Ishikawa (cell line): Measurements from ENCODE around the gene TPCN1.

Experiments
- CEBPB ChIP-seq: IDR thresholded peaks from 2 replicates; pipeline ENCODE4 v1.6.1; 2012
- EP300 ChIP-seq: IDR thresholded peaks from 2 replicates; pipeline ENCODE4 v1.6.1; 2012; ENCODE audit warnings: borderline replicate concordance
- RAD21 ChIP-seq: IDR thresholded peaks from 2 replicates; pipeline ENCODE4 v1.6.1; 2012; ENCODE audit warnings: low read depth
- TAF1 ChIP-seq: IDR thresholded peaks from 2 replicates; pipeline ENCODE4 v1.6.1; 2012; ENCODE audit warnings: low read depth, mild to moderate bottlenecking
- TCF12 ChIP-seq: IDR thresholded peaks from 2 replicates; pipeline ENCODE4 v1.6.1; 2012; ENCODE audit warnings: low read depth
- TEAD4 ChIP-seq: IDR thresholded peaks from 2 replicates; pipeline ENCODE4 v1.6.1; 2012
- TF ChIP-seq, protein P1 (sequence below): IDR thresholded peaks from 2 replicates; pipeline ENCODE4 v1.6.1; 2012; ENCODE audit warnings: low read depth, mild to moderate bottlenecking
- TF ChIP-seq, protein P2 (sequence below): IDR thresholded peaks from 2 replicates; pipeline ENCODE4 v1.6.1; 2012
- TF ChIP-seq, protein P3 (sequence below): IDR thresholded peaks from 2 replicates; pipeline ENCODE4 v1.6.1; 2012

DNA sequence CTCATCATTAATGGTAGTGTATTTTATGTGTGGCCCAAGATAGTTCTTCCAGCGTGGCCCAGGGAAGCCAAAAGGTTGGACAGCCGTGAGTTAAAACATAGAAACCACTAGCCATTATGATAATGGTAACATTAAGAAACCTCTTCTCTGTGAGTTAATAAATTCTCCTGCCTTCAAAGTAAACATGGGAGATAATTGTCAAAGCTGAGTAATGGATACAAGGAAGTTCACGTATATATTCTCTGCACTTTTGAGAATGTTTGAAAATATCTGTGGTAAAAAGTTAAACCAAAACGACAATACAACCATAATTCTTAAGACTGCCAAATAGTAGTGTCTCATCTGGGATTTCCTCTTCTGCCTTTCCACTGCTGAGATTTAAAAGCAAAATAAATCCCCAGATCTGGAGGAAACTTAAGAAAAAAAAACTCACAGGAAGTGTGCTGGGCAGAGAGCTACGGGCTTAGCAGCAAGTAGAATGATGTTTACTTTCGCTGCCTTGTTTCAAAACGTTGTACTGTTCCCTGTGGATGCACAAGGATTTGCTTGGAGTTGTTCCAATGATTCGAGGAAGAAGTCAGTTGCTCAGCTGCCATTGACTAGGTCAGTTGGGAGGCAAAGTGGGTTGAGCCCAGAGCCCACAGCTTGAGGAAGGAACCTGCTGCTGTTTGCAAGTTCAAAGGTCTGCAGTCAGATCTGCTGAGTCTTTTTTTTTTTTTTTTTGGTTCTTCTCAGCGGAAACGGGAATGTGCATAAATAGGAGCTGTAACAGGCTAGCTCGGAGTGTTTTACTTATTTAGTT is 1.7 kb downstream of the TPCN1 start:
- no peak for TF ChIP-seq CEBPB
- no peak for TF ChIP-seq EP300
- no peak for TF ChIP-seq TEAD4
- TF ChIP-seq RAD21: no peak
- TF ChIP-seq, protein P1, sequence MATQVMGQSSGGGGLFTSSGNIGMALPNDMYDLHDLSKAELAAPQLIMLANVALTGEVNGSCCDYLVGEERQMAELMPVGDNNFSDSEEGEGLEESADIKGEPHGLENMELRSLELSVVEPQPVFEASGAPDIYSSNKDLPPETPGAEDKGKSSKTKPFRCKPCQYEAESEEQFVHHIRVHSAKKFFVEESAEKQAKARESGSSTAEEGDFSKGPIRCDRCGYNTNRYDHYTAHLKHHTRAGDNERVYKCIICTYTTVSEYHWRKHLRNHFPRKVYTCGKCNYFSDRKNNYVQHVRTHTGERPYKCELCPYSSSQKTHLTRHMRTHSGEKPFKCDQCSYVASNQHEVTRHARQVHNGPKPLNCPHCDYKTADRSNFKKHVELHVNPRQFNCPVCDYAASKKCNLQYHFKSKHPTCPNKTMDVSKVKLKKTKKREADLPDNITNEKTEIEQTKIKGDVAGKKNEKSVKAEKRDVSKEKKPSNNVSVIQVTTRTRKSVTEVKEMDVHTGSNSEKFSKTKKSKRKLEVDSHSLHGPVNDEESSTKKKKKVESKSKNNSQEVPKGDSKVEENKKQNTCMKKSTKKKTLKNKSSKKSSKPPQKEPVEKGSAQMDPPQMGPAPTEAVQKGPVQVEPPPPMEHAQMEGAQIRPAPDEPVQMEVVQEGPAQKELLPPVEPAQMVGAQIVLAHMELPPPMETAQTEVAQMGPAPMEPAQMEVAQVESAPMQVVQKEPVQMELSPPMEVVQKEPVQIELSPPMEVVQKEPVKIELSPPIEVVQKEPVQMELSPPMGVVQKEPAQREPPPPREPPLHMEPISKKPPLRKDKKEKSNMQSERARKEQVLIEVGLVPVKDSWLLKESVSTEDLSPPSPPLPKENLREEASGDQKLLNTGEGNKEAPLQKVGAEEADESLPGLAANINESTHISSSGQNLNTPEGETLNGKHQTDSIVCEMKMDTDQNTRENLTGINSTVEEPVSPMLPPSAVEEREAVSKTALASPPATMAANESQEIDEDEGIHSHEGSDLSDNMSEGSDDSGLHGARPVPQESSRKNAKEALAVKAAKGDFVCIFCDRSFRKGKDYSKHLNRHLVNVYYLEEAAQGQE: no peak
- TF ChIP-seq, protein P2, sequence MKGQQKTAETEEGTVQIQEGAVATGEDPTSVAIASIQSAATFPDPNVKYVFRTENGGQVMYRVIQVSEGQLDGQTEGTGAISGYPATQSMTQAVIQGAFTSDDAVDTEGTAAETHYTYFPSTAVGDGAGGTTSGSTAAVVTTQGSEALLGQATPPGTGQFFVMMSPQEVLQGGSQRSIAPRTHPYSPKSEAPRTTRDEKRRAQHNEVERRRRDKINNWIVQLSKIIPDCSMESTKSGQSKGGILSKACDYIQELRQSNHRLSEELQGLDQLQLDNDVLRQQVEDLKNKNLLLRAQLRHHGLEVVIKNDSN: no peak
- TF ChIP-seq, protein P3, sequence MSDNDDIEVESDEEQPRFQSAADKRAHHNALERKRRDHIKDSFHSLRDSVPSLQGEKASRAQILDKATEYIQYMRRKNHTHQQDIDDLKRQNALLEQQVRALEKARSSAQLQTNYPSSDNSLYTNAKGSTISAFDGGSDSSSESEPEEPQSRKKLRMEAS: no peak
- no peak for TF ChIP-seq TAF1
- TF ChIP-seq TCF12: no peak
